WTC11 (cell line): ENCODE results near the gene CCR6.

Experiments
- CREB1 ChIP-seq: sonication (generic); formaldehyde crosslinking; IDR thresholded peaks from 2 replicates; pipeline ENCODE4 v1.8.0; 2023; ENCODE audit warnings: mild to moderate bottlenecking, missing genetic modification reagents
- CTCF ChIP-seq: fragments of 200-600 bp; IDR thresholded peaks from 2 replicates; pipeline ENCODE4 v1.8.0; 2022; ENCODE audit warnings: antibody characterized with exemption
- GABPB1 ChIP-seq: sonication (generic); formaldehyde crosslinking; IDR thresholded peaks from 2 replicates; pipeline ENCODE4 v1.8.1; 2023; ENCODE audit warnings: mild to moderate bottlenecking, missing genetic modification reagents
- JUN ChIP-seq: sonication (generic); formaldehyde crosslinking; IDR thresholded peaks from 2 replicates; pipeline ENCODE4 v1.8.0; 2023; ENCODE audit warnings: mild to moderate bottlenecking, missing genetic modification reagents
- TF ChIP-seq, protein P1 (sequence below): sonication (generic); formaldehyde crosslinking; IDR thresholded peaks from 2 replicates; pipeline ENCODE4 v1.8.1; 2023; ENCODE audit warnings: mild to moderate bottlenecking, moderate library complexity, missing genetic modification reagents

DNA sequence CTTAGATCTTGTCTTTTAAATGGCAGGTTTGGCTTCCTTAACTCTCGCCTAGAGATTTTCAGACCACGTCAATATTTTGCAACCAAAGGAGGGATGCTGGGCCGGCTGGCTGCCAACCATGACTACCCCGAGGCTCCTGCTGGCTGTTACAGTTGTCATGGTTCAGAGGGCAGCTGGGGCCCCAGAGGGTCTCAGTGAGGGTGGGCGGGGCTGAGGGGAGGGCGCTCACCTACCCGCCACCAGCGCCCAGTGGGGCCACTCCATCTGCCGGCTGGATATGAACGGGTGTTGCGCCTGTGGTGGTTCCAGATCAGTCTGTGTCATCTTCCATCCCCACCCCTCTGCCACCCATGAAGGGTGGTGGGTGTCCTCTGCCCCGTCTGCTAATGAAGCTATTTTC, 22.6 kb downstream of the CCR6 start:
- TF ChIP-seq CTCF: no peak
- TF ChIP-seq CREB1: no peak
- TF ChIP-seq, protein P1, sequence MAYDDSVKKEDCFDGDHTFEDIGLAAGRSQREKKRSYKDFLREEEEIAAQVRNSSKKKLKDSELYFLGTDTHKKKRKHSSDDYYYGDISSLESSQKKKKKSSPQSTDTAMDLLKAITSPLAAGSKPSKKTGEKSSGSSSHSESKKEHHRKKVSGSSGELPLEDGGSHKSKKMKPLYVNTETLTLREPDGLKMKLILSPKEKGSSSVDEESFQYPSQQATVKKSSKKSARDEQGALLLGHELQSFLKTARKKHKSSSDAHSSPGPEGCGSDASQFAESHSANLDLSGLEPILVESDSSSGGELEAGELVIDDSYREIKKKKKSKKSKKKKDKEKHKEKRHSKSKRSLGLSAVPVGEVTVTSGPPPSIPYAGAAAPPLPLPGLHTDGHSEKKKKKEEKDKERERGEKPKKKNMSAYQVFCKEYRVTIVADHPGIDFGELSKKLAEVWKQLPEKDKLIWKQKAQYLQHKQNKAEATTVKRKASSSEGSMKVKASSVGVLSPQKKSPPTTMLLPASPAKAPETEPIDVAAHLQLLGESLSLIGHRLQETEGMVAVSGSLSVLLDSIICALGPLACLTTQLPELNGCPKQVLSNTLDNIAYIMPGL (CRISPR knock-in tag): no peak
- TF ChIP-seq JUN (CRISPR knock-in tag): no peak
- TF ChIP-seq GABPB1: no peak
